HS-27A (cell line): ENCODE measurements around the gene IVL.

ENCODE experiments used
- DNase-seq: peaks from one replicate; pipeline ENCODE4 v3.0.0-alpha.2; 2012; ENCODE audit warnings: low read depth, missing footprints

IVL gene

DNA sequence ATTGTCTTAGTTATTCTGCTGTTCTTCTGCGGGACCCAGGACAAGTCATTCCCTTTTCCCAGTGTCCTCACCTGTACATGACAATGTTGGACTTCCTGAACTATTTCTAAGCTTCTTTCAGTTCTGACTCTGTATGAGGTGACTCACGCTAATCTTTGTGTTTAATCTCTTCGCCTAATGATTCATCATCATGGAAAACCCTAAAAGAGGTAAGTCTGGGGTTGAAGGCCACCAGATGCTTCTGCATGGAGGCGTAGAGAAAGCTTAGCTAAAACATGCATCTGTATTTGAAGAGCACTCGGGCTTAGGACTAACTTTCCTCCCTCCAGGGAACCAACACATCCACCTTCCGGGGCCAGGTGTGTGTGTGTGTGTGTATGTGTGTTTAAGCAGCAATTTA is 46.1 kb downstream of the IVL start:
- no peak for DNase-seq

DNA sequence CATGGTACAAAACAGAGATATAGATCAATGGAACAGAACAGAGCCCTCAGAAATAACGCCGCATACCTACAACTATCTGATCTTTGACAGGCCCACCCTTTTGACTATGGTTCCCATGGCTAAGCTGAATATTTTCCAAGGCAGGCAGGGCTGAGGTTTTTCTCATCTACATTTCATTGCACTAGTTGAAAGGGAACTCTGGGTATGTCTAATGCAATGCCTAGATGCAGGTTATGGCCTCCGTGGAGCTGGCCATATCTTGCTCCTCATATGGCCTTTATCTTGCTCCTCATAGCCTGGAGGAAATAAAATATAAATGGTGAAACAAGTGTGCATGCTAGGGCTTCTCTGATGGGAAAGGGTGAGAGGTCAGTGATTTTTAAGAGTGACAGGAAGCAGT is 49.2 kb downstream of the IVL start:
- no peak for DNase-seq

- no peak for DNase-seq
Measured at GRCh38 chr1:152959273-152959672, 50.9 kb downstream of the IVL start.

GRCh38 chr1:152959801-152960451 is 51.6 kb downstream of the IVL start:
- DNase-seq: no peak

- no peak for DNase-seq
Measured at GRCh38 chr1:152960452-152961044, 52.2 kb downstream of the IVL start.
